NB4 (cell line): Measurements from ENCODE around the gene ARVCF.

Experiments used
- DNase-seq: peaks from one replicate; pipeline ENCODE4 v3.0.0; 2010; ENCODE audit warnings: low read depth
- H3K4me3 ChIP-seq: one replicate; pipeline ENCODE4 v1.5.1; 2011; ENCODE audit warnings: mild to moderate bottlenecking, low read depth, low read length, moderate library complexity
- MYC ChIP-seq: IDR thresholded peaks from 2 replicates; pipeline ENCODE4 v1.6.1; 2011; ENCODE audit warnings: low read depth, low read length
- POLR2A ChIP-seq: IDR thresholded peaks from 2 replicates; pipeline ENCODE4 v1.6.1; 2011; ENCODE audit warnings: mild to moderate bottlenecking; ENCODE audit not compliant: insufficient read length; ENCODE audit errors: extremely low read depth
- TF ChIP-seq, protein P1 (sequence below): IDR thresholded peaks from 2 replicates; pipeline ENCODE4 v1.6.1; 2011; ENCODE audit warnings: low read depth, low read length
- TF ChIP-seq, protein P2 (sequence below): IDR thresholded peaks from one replicate; pipeline ENCODE4 v1.5.1; 2012; ENCODE audit warnings: low read depth, low read length

Gene ARVCF

DNA sequence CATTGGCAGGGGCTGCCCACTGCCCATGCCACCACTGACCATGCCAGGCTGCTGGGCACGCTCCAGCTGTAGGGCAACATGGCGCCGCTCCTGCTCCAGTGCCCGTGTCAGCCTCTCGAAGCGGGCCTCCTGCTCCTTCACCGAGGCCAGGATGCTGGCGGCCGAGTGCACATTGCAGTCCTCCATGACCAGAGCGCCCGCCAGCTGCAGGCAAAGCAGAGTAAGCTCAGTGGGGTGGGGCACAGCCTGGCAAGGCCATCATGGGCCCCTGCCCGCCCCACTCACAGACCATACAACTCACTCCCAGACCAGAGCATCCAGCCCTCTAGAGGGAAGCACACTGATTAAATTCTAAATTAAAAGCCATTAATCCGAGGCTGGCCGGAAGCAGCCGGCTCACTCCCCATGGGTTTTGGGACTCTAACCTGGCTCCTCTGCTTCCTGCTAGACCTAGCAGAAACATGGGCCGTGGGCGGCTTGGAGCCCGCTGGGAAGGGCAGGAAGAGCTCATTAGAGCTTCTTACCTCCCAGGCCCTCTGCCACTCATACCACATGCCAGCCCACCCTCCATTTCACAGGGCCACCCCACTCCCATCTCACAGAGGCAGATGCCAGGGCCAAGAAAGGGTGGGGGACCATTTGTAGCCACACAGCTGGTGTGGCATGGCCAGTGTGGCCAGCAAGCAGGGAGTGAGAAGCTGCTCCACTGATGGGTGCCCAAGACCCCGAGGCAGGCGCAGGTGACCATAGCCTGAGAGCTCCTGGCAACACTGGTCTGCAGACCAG, 25.8 kb downstream of the ARVCF start:
- no peak for DNase-seq
- TF ChIP-seq POLR2A (no peak), MYC (no peak)
- TF ChIP-seq, protein P1, sequence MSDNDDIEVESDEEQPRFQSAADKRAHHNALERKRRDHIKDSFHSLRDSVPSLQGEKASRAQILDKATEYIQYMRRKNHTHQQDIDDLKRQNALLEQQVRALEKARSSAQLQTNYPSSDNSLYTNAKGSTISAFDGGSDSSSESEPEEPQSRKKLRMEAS: no peak
- TF ChIP-seq, protein P2, sequence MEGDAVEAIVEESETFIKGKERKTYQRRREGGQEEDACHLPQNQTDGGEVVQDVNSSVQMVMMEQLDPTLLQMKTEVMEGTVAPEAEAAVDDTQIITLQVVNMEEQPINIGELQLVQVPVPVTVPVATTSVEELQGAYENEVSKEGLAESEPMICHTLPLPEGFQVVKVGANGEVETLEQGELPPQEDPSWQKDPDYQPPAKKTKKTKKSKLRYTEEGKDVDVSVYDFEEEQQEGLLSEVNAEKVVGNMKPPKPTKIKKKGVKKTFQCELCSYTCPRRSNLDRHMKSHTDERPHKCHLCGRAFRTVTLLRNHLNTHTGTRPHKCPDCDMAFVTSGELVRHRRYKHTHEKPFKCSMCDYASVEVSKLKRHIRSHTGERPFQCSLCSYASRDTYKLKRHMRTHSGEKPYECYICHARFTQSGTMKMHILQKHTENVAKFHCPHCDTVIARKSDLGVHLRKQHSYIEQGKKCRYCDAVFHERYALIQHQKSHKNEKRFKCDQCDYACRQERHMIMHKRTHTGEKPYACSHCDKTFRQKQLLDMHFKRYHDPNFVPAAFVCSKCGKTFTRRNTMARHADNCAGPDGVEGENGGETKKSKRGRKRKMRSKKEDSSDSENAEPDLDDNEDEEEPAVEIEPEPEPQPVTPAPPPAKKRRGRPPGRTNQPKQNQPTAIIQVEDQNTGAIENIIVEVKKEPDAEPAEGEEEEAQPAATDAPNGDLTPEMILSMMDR: no peak
- H3K4me3 ChIP-seq: no peak overlapping the region

DNA sequence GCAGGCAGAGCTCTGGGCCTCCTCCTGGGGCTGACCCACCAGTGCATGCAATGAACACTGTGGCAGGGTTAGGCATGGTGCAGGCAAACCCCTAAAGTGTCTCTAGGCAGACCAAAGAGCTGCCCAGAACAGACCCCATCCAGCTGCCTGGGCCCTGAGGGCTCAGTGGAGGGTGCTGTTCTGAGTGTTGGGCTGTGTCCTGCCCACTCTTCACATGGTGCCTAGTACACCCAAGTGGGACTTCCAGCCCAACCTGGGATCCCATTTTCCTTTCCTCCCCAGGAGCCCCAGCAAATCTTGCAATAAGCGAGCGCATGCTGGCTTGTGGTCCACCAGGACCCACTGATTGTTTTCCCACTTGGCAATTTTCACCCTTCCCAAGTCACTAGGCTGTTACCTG, 26.4 kb downstream of the ARVCF start:
- DNase-seq: no peak
- no peak overlapping the region for H3K4me3 ChIP-seq
- no peak for TF ChIP-seq POLR2A
- TF ChIP-seq MYC: no peak
- TF ChIP-seq, protein P2: no peak
- TF ChIP-seq, protein P1: no peak

DNA sequence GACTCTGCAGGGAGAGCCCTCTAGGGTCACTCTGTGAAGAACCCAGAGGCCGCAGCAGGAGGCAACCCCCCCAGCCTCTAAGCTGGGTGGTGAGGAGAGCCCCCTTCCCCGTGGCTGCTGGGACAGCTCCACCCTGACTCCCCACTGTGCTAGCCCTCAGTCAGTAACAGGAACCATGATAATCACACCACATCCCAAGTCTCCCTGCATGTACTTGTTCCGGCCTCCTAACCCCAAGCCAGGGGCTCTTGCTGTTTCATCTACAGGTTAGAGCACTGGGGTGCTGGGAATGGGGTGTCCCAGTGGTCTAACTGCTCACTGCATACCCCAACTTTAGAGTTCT, 26.9 kb downstream of the ARVCF start:
- no peak overlapping the region for H3K4me3 ChIP-seq
- DNase-seq: no peak
- TF ChIP-seq, protein P2: no peak
- no peak for TF ChIP-seq MYC
- TF ChIP-seq POLR2A: no peak
- TF ChIP-seq, protein P1: no peak

DNA sequence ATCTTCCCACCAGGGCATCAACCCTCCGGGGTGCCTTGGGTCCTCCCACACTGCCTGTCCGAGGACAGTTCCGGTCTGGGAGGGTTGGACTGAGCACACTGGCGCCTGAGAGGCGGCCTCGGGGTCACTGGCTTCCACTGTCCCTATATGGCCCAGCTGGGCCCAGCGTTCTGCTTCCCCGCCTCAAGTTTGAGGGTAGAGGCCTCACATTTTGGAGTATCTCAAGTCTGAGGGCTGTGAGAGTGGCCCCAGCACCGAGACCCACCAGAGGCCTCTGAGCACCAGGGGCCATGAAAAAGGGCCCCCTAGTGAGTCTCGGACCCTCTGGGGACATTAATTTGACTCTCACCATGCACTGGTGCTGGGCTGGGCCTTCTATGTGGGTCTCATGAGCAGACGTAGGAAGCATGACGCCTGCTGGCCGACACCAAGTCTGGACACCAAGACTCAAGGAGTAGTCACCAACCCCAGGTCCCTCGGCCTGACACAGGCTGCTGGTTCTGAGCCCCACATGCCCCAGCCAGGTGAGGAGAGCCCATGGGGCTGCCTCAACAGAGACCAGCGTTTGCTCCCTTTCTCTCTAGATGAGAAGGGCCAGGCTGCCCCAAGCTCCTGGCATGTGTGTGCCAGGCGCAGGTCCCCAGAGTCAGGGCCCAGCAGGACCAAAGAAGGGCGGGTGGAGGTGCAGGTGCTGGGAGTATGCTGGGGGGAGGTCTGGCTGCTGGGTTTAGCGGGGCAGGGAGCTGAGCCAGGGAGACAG, 27.5 kb downstream of the ARVCF start:
- H3K4me3 ChIP-seq: no peak overlapping the region
- no peak for DNase-seq
- TF ChIP-seq POLR2A: no peak
- TF ChIP-seq, protein P2: no peak
- TF ChIP-seq, protein P1: no peak
- no peak for TF ChIP-seq MYC

DNA sequence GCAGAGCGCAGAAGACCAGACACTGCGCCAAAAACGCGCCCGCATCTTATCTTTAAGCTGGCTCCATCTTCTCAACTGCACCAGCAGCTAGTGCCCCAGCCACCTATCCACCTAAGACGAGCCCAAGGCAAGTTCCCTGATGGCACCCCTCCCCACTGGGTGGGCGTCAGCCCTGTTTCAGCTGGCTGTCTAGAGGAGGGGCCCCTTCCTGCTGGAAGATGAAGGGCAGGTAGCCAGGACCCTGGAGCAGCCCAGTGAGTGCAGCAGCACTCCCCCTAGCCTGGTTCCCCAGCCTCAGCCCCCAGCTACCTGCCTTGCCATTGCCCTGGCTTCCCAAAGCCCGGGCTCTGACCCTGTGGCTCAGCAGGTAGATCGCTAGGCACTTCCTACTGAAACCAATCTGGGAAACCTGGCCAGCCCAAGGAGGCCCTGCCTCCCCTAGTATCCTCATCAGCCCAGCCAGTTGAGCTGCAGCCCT, 28.3 kb downstream of the ARVCF start:
- TF ChIP-seq, protein P2: no peak
- TF ChIP-seq POLR2A: no peak
- no peak for TF ChIP-seq MYC
- TF ChIP-seq, protein P1: no peak
- no peak overlapping the region for H3K4me3 ChIP-seq
- no peak for DNase-seq
